Pancreas (tissue), 10 donors: Measurements from ENCODE around the gene CDH13. TPM values are rescaled to one million over a fixed set of nuclear protein-coding genes. Genes with fewer than 3 reads are reported as not detected.

Experiments
- ATAC-seq, 4 donors: fragments of 200-7000 bp; cut with Tn5 transposase; one replicate each; pipeline versions ENCODE4 v1.8.0 to v1.9.1; 2020; ENCODE audit warnings: mild to moderate bottlenecking in 4 of 4, moderate library complexity in 4 of 4
- DNase-seq, 6 donors: peaks; one replicate each; pipeline ENCODE4 v3.0.0-alpha.2; 2020
- FAIRE-seq: peaks from 2 replicates; lab custom pipeline; 2012; peaks lifted over from hg19 to GRCh38; lab: Jason Lieb, UNC
- H3K27ac ChIP-seq, 4 donors: fragments of 200-600 bp; sonication (generic); 1 replicate in 3 of 4; 2 replicates in 1 of 4; pipeline versions ENCODE4 v1.5.0 to v1.8.0; 2020
- H3K27me3 ChIP-seq, 4 donors: fragments of 200-600 bp; one replicate each; pipeline ENCODE4 v1.8.0; 2021
- H3K36me3 ChIP-seq, 3 donors: fragments of 200-600 bp; sonication (generic) in 1 of 3; one replicate each; pipeline versions ENCODE4 v1.5.0 to v1.8.0; 2020 to 2021
- H3K4me1 ChIP-seq, 3 donors: fragments of 200-600 bp; one replicate each; pipeline ENCODE4 v1.8.0; 2021
- H3K4me3 ChIP-seq, 4 donors: fragments of 200-600 bp; sonication (generic) in 2 of 4; one replicate each; pipeline versions ENCODE4 v1.5.0 to v1.8.0; 2020 to 2021
- H3K9me3 ChIP-seq, 4 donors: fragments of 200-600 bp; one replicate each; pipeline ENCODE4 v1.8.0; 2021
- WGBS, 2 donors: extraction: QIAGEN DNeasy Blood & Tissue Kit; methylation state at CpG; one replicate each; pipeline ENCODE4 v1.1.7; 2013; 5-methylcytosine and 5-hydroxymethylcytosine counted together
- intact Hi-C, 3 donors: fragments of 100-400 bp; cut with DNase I; formaldehyde crosslinking; loops; one replicate each; pipeline versions ENCODE4 v1.11.1 to v1.14.2; 2022
- polyA plus RNA-seq, 2 donors: library from polyadenylated mRNA; stranded (reverse); fragments of 200-250 nt; gene quantifications; one replicate each; pipeline ENCODE4 v1.2.3, GENCODE V29; 2013
- total RNA-seq, 6 donors: library from RNA; stranded (reverse); fragmentation: NEBNext Ultra II Directional in 4 of 6; extraction: Animal tissue kit (Norgen Biotek cat#: 25700) in 4 of 6; gene quantifications; one replicate each; pipeline versions ENCODE4 v1.2.1 to v1.2.4, GENCODE V29; 2021 to 2023
- TF ChIP-seq, protein P1 (sequence below), 4 donors: fragments of 200-600 bp; sonication (generic) in 3 of 4; IDR thresholded peaks; one replicate each; pipeline versions ENCODE4 v1.5.0 to v1.8.0; 2021; ENCODE audit warnings: antibody characterized with exemption in 4 of 4
- donor health status: healthy with polysubstance abuse.
- donor health status: DM: no; HTN: no; CAD: no; lungs with moderate emphysema.
- donor health status: DM: no; HTN: no; CAD: no.
- donor health status: control.
- donor health status: control.
- donor health status: Bipolar disorder and iron deficiency.
- donor health status: DM: yes; HTN: yes; CAD: no.
- donor health status: DM: no; HTN: no; CAD: no.
- donor health status: DM: no; HTN: no; CAD: no.
- donor health status: DM: yes; HTN: yes; CAD: no.

Gene CDH13
- total and polyA plus RNA-seq, 8 donors = 0.12 to 1.0 (median 0.37) TPM

DNA sequence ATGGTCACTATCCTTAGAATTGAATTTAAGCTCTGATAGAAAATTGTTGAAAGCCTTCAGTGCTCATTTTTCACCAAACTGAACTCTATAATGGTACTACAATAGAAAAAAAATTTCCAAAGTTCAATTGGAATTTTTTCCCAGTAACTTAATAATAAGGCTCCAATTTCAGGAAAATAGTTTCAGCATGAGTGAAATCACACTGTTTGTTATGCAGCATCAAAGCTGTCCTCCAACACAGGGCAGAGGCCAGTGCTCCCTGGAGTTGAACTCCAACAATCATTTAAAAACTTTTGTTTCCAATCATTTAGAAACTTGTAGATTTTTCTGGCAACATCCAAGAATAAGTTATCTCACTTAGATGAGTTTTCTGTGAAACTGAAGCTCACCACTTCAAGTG, 1077.9 kb downstream of the CDH13 start:
- Histone ChIP-seq H3K9me3 (no peaks in the 10 kb centered on the region), H3K4me3 (no peak overlapping the region), H3K27ac (no peak overlapping the region), H3K27me3 (peaks cover 0 to 4% (median 1%) of the 10 kb centered on the region in 4 donors), H3K36me3 (no peaks in the 10 kb centered on the region), H3K4me1 (no peaks in the 10 kb centered on the region)
- no peak for FAIRE-seq
- ATAC-seq = no peak
- no peak for DNase-seq
- TF ChIP-seq, protein P1, sequence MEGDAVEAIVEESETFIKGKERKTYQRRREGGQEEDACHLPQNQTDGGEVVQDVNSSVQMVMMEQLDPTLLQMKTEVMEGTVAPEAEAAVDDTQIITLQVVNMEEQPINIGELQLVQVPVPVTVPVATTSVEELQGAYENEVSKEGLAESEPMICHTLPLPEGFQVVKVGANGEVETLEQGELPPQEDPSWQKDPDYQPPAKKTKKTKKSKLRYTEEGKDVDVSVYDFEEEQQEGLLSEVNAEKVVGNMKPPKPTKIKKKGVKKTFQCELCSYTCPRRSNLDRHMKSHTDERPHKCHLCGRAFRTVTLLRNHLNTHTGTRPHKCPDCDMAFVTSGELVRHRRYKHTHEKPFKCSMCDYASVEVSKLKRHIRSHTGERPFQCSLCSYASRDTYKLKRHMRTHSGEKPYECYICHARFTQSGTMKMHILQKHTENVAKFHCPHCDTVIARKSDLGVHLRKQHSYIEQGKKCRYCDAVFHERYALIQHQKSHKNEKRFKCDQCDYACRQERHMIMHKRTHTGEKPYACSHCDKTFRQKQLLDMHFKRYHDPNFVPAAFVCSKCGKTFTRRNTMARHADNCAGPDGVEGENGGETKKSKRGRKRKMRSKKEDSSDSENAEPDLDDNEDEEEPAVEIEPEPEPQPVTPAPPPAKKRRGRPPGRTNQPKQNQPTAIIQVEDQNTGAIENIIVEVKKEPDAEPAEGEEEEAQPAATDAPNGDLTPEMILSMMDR (IDR thresholded peaks at IDR 0.05) = no peak
- intact Hi-C loops = no loop called here

- no peak for FAIRE-seq
- Histone ChIP-seq H3K9me3 (no peaks in the 10 kb centered on the region), H3K27ac (no peak overlapping the region), H3K27me3 (peaks cover 0 to 4% (median 1%) of the 10 kb centered on the region in 4 donors), H3K4me1 (no peaks in the 10 kb centered on the region), H3K36me3 (no peaks in the 10 kb centered on the region), H3K4me3 (no peak overlapping the region)
- TF ChIP-seq, protein P1 (IDR thresholded peaks at IDR 0.05) = no peak
- no peak for DNase-seq
- ATAC-seq = no peak
- 74 to 86% methylated on average over 4 of the region's 4 CpGs for WGBS, 2 donors
- intact Hi-C loops = no loop called here
These were observed 1079.1 kb downstream of the CDH13 start for GRCh38 chr16:83705856-83706255.

DNA sequence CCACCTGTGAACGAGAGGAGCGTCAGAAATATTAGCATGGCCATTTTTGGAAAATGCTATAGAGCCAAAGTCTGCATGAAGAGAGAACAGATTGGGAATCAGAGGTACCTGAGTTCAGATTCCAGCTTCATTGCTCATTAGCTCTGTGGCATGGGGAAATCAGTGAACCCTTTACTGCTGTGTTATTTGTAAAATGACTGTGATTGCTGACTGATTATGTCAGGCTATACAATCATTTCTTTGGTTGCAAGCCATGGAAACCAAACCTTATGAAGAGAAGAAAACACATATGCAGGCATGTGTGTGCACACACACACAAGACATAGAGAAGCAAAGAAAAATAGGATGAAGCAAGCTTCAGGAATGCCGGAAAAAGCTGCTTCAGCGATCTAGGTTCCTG, 1079.6 kb downstream of the CDH13 start:
- no peak for DNase-seq
- no peaks in the 10 kb centered on the region for H3K4me1 ChIP-seq
- H3K36me3 ChIP-seq = no peaks in the 10 kb centered on the region
- H3K4me3 ChIP-seq = no peak overlapping the region
- H3K27ac ChIP-seq = no peak overlapping the region
- TF ChIP-seq, protein P1 (IDR thresholded peaks at IDR 0.05) = no peak
- no peak for FAIRE-seq
- 82 to 85% methylated on average over 4 of the region's 4 CpGs for WGBS, 2 donors
- H3K27me3 ChIP-seq = peaks cover 0 to 4% (median 0%) of the 10 kb centered on the region in 4 donors
- intact Hi-C loops = no loop called here
- H3K9me3 ChIP-seq = no peaks in the 10 kb centered on the region
- no peak for ATAC-seq

DNA sequence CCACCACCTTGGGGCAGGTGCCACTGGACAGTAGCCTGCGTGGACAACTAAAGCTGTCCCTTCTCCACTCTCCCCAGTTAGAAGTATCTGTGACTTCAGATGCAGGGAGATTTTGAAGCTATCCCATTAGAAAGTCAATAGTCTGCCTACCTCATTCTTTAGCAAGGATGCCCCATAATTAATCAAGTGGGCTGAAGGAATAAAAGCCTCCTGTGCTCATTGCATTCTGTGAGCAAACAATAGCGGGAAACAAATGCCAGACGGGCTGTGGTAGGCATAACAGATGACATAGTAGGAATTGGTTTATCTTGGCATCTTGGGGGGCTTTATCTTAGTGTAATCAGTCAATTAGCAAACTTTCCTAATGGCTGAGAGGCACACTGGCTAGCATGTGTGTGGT, 1084.3 kb downstream of the CDH13 start:
- ATAC-seq = no peak
- Histone ChIP-seq H3K9me3 (no peaks in the 10 kb centered on the region), H3K4me1 (no peaks in the 10 kb centered on the region), H3K27ac (no peak overlapping the region), H3K4me3 (no peak overlapping the region), H3K27me3 (no peaks in the 10 kb centered on the region), H3K36me3 (no peaks in the 10 kb centered on the region)
- intact Hi-C loops = no loop called here
- 47 to 54% methylated on average over 3 of the region's 3 CpGs for WGBS, 2 donors
- DNase-seq = no peak
- TF ChIP-seq, protein P1 (IDR thresholded peaks at IDR 0.05) = no peak
- no peak for FAIRE-seq

DNA sequence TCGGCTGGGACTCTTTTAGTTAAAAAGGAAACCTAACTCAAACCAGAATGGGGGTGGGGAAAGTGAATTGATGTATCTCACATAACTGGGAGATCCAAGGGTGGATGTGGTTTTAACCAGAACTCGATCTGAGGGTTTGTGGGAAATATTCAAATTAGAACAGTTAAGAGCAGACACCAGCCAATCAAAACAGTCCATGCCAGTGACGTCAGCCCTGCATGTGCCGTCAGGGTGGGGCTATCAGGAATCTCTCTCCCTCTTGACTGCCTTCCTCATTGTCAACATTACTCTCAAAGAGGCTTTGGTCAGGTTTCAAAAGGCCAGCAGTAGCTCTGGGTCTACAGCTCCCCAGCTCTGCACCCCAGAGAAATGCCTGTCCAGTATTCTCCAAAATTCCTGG, 1086.8 kb downstream of the CDH13 start:
- FAIRE-seq = no peak
- no peak for DNase-seq
- 45 to 49% methylated on average over 4 of the region's 4 CpGs for WGBS, 2 donors
- no peaks in the 10 kb centered on the region for H3K9me3 ChIP-seq
- no peak overlapping the region for H3K4me3 ChIP-seq
- no peaks in the 10 kb centered on the region for H3K36me3 ChIP-seq
- no peak overlapping the region for H3K27ac ChIP-seq
- TF ChIP-seq, protein P1 (IDR thresholded peaks at IDR 0.05) = no peak
- ATAC-seq = no peak
- H3K27me3 ChIP-seq = no peaks in the 10 kb centered on the region
- intact Hi-C loops = no loop called here
- H3K4me1 ChIP-seq = no peaks in the 10 kb centered on the region
